GM12801 (cell line): ENCODE measurements around the gene GRM6.

ENCODE experiments used
- CTCF ChIP-seq: IDR thresholded peaks from one replicate; pipeline ENCODE4 v1.5.1; 2011; ENCODE audit warnings: control low read depth; ENCODE audit not compliant: insufficient read length; ENCODE audit errors: extremely low read depth

Gene GRM6

GRCh38 chr5:178990491-178990890 lies 4.6 kb downstream of the GRM6 start:
- no peak for TF ChIP-seq CTCF

- no peak for TF ChIP-seq CTCF
Measured at GRCh38 chr5:178989311-178989710, 5.8 kb downstream of the GRM6 start.

DNA sequence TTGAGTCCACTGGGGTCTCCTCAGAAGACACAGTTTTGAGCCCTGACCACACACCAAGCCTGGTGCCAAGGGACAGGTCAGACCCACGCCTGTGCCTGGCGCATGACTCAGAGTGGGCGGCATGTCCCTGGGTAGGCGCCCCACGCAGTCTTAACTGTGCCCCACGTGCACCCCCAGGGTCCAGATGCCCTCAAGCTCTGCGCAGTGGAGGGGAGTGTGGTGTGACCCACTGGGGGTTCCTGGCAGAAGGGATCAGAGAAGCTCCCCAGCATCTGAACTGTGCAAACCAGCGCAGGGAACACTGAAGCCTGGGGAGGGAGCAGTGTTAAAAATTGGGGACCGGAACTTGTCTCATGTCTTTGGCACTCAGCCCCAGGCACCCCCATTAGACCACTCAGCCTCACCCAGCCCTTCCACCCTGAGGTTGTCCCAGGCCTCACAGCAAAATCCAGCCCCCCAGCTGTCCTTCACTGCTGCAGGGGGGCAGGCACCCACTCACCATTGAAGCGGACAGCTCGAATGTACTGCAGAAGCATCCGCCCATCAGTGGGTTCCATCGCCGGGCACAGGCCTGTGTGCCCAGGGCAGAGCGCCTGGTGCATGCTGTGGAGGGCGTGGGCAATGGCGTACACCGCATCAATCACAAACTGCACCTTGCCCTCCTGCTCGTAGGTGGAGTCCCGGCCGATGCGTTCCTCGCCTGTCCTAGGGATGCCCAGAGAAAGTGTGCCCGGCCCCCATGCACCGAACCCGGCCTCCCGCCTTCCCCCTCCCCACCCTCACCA lies 6.5 kb downstream of the GRM6 start:
- no peak for TF ChIP-seq CTCF

GRCh38 chr5:178986326-178986960 lies 8.7 kb downstream of the GRM6 start:
- no peak for TF ChIP-seq CTCF

GRCh38 chr5:178984145-178985072 lies 10.7 kb downstream of the GRM6 start:
- no peak for TF ChIP-seq CTCF

- no peak for TF ChIP-seq CTCF
Measured at GRCh38 chr5:178983728-178984127, 11.4 kb downstream of the GRM6 start.

DNA sequence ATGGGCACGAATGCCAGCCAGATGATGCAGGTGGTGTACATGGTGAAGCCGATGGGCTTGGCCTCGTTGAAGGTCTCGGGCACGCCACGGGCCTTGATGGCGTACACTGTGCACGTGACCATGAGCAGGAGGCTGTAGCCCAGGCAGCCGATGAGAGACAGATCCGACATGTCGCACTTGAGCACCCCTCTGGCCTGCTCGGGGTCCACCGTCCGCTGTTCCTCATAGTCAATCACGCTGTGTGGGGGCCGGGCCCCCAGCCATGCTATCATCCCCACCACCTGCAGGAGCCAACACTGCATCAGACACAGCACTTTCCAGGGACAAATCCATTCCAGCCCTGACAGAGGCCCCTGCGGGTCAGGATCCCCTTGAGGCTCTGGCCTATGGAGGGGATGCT lies 12.2 kb downstream of the GRM6 start:
- TF ChIP-seq CTCF, result no peak
